ENCODE results near the gene DHDH.

- TF ChIP-seq CTCF (conservative IDR thresholded peaks at IDR 0.05 in 1 of 2, IDR thresholded peaks at IDR 0.05 in 1 of 2; ENCODE audit: extremely low read depth in 1 of 2, insufficient read depth in 1 of 2, low read depth in 1 of 2, low read length in 2 of 2) (no peak), EZH2 (IDR thresholded peaks at IDR 0.05; ENCODE audit: borderline replicate concordance, low read length) (no peak)
These were observed 30.1 kb downstream of the DHDH start for GRCh38 chr19:48963371-48964204.

All from mammary epithelial cell (primary cell).